GM19438 (cell line): ENCODE measurements around the gene RAPGEF3.
A peak's percentile ranks its signal among the peaks of the same experiment; 100 is the strongest.

Experiments used
- ATAC-seq: cut with Tn5 transposase; IDR thresholded peaks from one replicate; pipeline ENCODE4 v1.9.1; 2021; ENCODE audit warnings: low read depth; ENCODE audit not compliant: unreplicated experiment

Gene RAPGEF3

GRCh38 chr12:47757840-47758583 lies 668 bp downstream of the RAPGEF3 start:
- ATAC-seq, result no peak

- no peak for ATAC-seq
Observed at GRCh38 chr12:47757364-47757839, 1.3 kb downstream of the RAPGEF3 start.

GRCh38 chr12:47755655-47756562 lies 2.8 kb downstream of the RAPGEF3 start:
- peak; percentile 73 for ATAC-seq

- peak; percentile 16 for ATAC-seq
Observed at GRCh38 chr12:47754881-47755280, 3.8 kb downstream of the RAPGEF3 start.

- no peak for ATAC-seq
Observed at GRCh38 chr12:47754126-47754525, 4.6 kb downstream of the RAPGEF3 start.

GRCh38 chr12:47753021-47754001 lies 5.4 kb downstream of the RAPGEF3 start:
- no peak for ATAC-seq

GRCh38 chr12:47752552-47752951 lies 6.1 kb downstream of the RAPGEF3 start:
- no peak for ATAC-seq

- no peak for ATAC-seq
Observed at GRCh38 chr12:47752121-47752520, 6.6 kb downstream of the RAPGEF3 start.

GRCh38 chr12:47751561-47751960 lies 7.1 kb downstream of the RAPGEF3 start:
- ATAC-seq, result no peak

GRCh38 chr12:47750916-47751470 lies 7.7 kb downstream of the RAPGEF3 start:
- ATAC-seq, result no peak

GRCh38 chr12:47750229-47750798 lies 8.4 kb downstream of the RAPGEF3 start:
- no peak for ATAC-seq

GRCh38 chr12:47748899-47749298 lies 9.8 kb downstream of the RAPGEF3 start:
- ATAC-seq, result no peak

GRCh38 chr12:47748507-47748828 lies 10.2 kb downstream of the RAPGEF3 start:
- ATAC-seq, result no peak

- ATAC-seq, result no peak
Observed at GRCh38 chr12:47747596-47748506, 10.8 kb downstream of the RAPGEF3 start.

GRCh38 chr12:47747126-47747525 lies 11.6 kb downstream of the RAPGEF3 start:
- no peak for ATAC-seq

GRCh38 chr12:47746523-47746922 lies 12.2 kb downstream of the RAPGEF3 start:
- no peak for ATAC-seq

- ATAC-seq, result no peak
Observed at GRCh38 chr12:47746073-47746472, 12.6 kb downstream of the RAPGEF3 start.

GRCh38 chr12:47745485-47746041 lies 13.1 kb downstream of the RAPGEF3 start:
- ATAC-seq, result no peak
